Bronchial epithelial cell (primary cell): ENCODE data around the gene RPS6KB2. TPM values are rescaled to one million over a fixed set of nuclear protein-coding genes. Genes with fewer than 3 reads are reported as not detected.
A peak's percentile ranks its signal among the peaks of the same experiment; 100 is the strongest.
"Not testable (repeated sequence)": the region's sequence is repeated elsewhere in the genome, so short reads cannot be mapped to it uniquely, and the experiment has no call there.

Source experiments
- DNase-seq: peaks from one replicate; pipeline ENCODE4 v3.0.0-alpha.2; 2010; ENCODE audit warnings: low read depth
- FAIRE-seq: peaks from 2 replicates; lab custom pipeline; 2011; peaks lifted over from hg19 to GRCh38; lab: Jason Lieb, UNC
- H3K27me3 ChIP-seq: 2 replicates; pipeline ENCODE4 v1.5.1; 2011; ENCODE audit warnings: low read length; ENCODE audit not compliant: control insufficient read depth, insufficient read depth
- H3K36me3 ChIP-seq: 2 replicates; pipeline ENCODE4 v1.5.1; 2011; ENCODE audit warnings: low read length; ENCODE audit not compliant: control insufficient read depth, insufficient read depth
- H3K4me3 ChIP-seq: 2 replicates; pipeline ENCODE4 v1.5.1; 2011; ENCODE audit warnings: mild to moderate bottlenecking, low read depth, low read length, control low read depth
- total RNA-seq: library from RNA; depleted of rRNA; stranded (reverse); fragments of >200 nt; gene quantifications from 2 replicates; pipeline ENCODE4 v1.2.1, GENCODE V29; 2014
- TF ChIP-seq, protein P1 (sequence below): IDR thresholded peaks from 2 replicates; pipeline ENCODE4 v1.5.1; 2011; ENCODE audit warnings: mild to moderate bottlenecking, moderate library complexity, low read length, control low read depth, inconsistent platforms; ENCODE audit not compliant: insufficient read depth, severe bottlenecking

The RPS6KB2 gene
- total RNA-seq, 1 donor from 2014 or later = 62.9 TPM

DNA sequence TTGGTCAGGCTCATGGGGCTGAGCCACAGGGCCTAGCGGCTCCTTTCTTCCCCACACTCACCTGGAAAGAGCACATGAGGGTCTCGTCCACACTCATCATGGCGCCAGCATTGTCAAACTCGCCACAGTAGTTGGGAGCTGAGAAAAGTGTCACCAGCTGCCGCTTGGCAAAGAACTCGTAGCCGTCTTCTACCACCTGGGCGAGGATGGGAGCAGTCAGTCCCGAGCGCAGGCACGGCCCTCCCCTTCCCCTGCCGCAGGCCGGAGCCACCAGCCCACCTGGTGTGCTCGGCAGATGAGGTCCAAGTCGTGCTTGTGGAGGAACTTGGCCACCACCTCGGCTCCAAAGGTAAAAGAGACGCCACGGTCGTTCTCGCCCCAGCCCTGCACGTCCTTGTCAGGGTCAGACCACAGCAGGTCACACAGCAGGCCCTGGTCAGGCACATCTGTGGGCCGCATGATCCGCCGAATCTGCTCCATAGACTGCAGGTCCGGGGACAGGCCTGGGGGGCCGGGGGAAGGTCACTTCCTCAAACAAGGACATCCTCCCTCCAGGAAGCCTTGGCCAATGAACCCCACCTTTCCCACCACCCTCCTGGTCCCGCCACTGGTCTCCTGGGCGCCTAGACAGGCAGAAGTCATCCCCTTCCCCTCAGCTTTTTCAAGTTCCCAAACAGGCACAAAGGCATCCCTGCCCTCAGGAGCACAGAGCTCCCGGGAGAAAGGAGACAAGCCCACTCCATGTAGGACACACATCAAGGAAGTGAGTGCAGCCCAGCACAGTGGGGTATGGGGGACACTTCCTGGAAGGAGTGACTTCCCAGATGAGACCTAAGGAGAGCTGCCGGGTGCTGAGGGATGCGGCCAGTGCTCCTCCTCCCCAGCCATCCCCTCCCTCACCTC lies 29.4 kb upstream of the RPS6KB2 start:
- Histone ChIP-seq H3K27me3 (no peaks in the 10 kb centered on the region), H3K36me3 (peaks cover 23% of the 10 kb centered on the region), H3K4me3 (no peak overlapping the region)
- no peak for DNase-seq
- TF ChIP-seq, protein P1, sequence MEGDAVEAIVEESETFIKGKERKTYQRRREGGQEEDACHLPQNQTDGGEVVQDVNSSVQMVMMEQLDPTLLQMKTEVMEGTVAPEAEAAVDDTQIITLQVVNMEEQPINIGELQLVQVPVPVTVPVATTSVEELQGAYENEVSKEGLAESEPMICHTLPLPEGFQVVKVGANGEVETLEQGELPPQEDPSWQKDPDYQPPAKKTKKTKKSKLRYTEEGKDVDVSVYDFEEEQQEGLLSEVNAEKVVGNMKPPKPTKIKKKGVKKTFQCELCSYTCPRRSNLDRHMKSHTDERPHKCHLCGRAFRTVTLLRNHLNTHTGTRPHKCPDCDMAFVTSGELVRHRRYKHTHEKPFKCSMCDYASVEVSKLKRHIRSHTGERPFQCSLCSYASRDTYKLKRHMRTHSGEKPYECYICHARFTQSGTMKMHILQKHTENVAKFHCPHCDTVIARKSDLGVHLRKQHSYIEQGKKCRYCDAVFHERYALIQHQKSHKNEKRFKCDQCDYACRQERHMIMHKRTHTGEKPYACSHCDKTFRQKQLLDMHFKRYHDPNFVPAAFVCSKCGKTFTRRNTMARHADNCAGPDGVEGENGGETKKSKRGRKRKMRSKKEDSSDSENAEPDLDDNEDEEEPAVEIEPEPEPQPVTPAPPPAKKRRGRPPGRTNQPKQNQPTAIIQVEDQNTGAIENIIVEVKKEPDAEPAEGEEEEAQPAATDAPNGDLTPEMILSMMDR = no peak
- no peak for FAIRE-seq

DNA sequence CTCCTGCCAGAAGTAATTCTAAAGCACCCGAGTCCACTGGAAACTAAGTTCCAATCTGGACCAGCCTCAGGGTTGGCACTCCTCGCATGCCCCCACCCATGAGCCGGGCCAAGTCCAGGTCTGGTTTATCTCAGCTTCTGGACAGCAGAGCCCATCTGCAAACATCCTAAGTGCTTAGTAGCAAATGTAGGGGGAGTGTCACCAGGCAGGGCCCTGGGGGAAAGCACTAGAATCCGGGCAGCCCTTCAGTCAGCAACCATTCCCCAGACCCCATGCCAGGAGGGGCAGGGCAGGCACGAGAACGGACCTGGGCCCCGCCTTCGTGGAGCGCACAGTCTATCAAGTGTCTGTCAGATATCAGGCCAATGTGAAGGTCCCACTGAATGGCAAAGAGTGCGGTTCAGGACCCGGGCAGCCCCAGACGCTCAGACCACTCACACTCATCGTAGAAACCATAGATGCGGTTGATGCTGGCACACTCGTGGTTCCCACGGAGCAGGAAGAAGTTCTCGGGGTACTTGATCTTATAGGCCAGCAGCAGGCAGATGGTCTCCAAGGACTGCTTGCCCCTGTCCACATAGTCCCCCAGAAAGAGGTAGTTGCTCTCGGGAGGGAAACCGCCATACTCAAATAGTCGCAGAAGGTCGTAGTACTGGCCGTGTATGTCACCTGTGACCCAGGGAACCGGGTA lies 27.9 kb upstream of the RPS6KB2 start:
- TF ChIP-seq, protein P1 = no peak
- no peak for FAIRE-seq
- no peaks in the 10 kb centered on the region for H3K27me3 ChIP-seq

DNA sequence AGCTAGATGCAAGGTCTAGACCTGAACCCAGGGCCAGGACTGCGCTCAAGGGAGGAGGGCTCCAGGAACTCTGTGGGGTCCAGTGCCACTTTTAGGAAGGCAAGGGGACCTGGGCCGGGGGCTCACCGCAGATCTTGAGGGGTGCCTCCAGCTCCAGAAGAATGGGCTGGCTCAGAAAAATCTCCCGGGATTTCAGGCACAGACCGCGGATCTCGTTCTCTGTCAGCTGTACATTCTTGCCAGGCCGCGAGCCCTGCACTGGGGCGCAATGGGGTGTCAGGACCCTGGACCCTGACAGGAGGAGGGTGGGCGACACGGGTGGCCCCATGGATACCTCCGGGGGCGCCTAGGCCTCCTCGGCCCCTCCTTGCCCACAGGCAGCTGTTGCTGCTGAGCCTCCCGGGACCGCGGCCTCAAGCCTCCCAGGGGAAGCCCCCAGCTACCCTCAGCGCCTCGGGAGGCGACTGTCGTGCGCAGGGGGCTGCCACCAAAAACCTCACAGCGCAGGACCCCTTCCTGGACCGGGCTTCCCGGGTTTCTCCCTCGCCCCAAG lies 27.3 kb upstream of the RPS6KB2 start:
- H3K27me3 ChIP-seq = no peaks in the 10 kb centered on the region
- peaks cover 23% of the 10 kb centered on the region for H3K36me3 ChIP-seq
- TF ChIP-seq, protein P1 = no peak
- DNase-seq (no peak), FAIRE-seq (no peak)
- H3K4me3 ChIP-seq = peak overlapping the region; percentile 94

More for the DNA sequence above, 27.9 kb upstream of the RPS6KB2 start:
- peaks cover 23% of the 10 kb centered on the region for H3K36me3 ChIP-seq
- peak overlapping the region; percentile 94 for H3K4me3 ChIP-seq
- no peak for DNase-seq

DNA sequence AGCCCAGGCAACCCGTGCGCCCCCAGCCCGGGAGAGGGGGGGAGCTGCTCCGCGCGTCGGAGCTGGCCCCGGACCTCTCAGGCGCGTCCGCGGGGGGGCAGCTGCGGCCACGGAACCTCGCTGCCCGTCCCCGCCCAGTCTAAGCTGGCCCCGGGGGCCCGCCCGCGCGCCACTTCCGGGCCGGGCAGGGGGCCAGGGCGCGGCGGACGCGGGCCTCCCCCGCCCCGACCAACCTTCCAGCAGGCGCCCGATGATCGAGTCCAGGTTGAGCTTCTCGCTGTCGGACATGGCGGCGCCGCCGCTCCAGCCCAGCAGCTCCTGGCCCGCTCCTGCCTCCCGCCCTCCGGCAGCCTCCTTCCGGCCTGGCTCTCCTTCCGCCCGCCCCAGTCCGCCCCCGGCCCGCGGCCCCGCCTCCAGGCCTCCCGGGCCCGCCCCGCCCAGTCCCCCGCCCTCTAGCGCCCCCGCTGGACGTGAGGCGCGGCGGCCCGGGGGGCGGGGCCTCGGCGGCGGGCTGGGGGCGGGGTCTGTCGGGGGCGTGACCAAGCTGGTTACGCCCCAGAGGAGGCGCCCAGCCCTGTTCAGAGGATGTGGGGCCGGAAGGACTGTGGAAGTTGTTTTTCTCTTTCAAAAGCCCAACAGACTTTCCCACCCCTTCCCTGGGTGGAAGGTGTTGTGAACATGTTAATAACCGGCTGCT lies 26.7 kb upstream of the RPS6KB2 start, which contains the start of gene PPP1CA:
Gene PPP1CA (minus strand): TSS at position 364 of the 697 bp plus-strand sequence. CDS start 76 bp downstream, at position 288.
- Histone ChIP-seq H3K4me3 (peak within 1 kb of the TSS; percentile 94), H3K27me3 (no peaks in the 10 kb centered on the region), H3K36me3 (peaks cover 22% of the 10 kb centered on the region)
- DNase-seq (peak; percentile 53), FAIRE-seq (no peak)
- TF ChIP-seq, protein P1 = peak; percentile 45

DNA sequence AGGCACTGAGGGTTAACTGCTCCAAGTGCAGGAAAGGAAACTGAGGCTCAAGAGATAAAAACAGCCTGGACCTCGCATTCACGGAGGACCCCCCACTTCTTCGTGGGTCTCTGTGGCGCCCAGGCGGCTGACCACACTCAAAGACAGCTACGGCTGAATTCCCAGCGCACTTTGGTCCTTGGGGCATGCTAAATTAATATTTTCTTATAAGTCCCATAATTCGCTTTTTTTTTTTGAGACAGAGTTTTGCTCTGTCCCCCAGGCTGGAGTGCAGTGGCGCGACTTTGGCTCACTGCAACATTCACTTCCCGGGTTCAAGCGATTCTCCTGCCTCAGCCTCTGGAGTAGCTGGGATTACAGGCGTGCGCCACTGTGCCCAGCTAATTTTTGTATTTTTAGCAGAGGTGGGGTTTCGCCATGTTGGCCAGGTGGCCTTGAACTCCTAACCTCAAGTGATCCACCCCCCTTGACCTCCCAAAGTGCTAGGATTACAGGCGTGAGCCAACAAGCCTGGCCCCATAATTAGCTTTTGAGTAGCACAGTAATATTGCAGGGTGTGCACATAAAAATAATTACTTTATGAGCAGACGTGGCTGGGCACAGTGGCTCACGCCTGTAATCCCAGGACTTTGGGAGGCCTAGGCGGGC lies 26.0 kb upstream of the RPS6KB2 start:
- Histone ChIP-seq H3K36me3 (peaks cover 20% of the 10 kb centered on the region), H3K4me3 (peak overlapping the region; percentile 27)
- not testable (repeated sequence) for DNase-seq, FAIRE-seq, H3K27me3 ChIP-seq

DNA sequence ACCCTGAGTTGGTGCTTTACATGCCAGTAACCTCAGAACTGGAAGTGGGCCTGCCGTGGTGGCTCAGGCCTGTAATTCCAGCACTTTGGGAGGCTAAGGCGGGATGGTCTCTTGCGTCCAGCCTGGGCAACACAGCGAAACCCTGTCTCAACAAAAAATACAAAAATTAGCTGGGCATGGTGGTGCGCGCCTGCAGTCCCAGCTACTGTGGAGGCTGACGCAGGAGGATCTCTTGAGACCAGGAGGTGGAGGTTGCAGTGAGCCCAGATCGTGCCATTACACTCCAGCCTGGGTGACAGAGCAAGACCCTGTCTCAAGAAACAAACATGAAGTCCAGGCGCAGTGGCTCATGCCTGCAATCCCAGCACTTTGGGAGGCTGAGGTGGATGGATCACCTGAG lies 25.2 kb upstream of the RPS6KB2 start:
- not testable (repeated sequence) for H3K4me3 ChIP-seq, FAIRE-seq, H3K27me3 ChIP-seq, DNase-seq
- H3K36me3 ChIP-seq = peaks cover 12% of the 10 kb centered on the region
